SK-N-SH (cell line): Measurements from ENCODE around the gene ROBO3. TPM values are rescaled to one million over a fixed set of nuclear protein-coding genes. Genes with fewer than 3 reads are reported as not detected.

Experiments used
- CTCF ChIA-PET: fragments of 300-600, 350-600 bp; formaldehyde crosslinking; extraction: SDS; loops from one replicate; lab custom pipeline; 2021; lab: Yijun Ruan, JAX
- POLR2A ChIA-PET: fragments of 350-600 bp; sonication (Branson Sonifier 250); formaldehyde crosslinking; extraction: SDS; loops from one replicate; lab custom pipeline; 2020; ENCODE audit warnings: antibody characterized with exemption, inconsistent platforms; lab: Yijun Ruan, JAX
- DNase-seq: peaks from one replicate; pipeline ENCODE4 v3.0.0; 2012
- H2AFZ ChIP-seq: fragments of 200-600 bp; sonication (generic); 2 replicates; pipeline ENCODE4 v1.8.1; 2016; ENCODE audit warnings: antibody characterized with exemption, mild to moderate bottlenecking, low read depth
- H3F3A ChIP-seq: fragments of 200-600 bp; sonication (generic); replicated peaks from 2 replicates; pipeline ENCODE3; 2016; ENCODE audit warnings: antibody characterized with exemption, mild to moderate bottlenecking; ENCODE audit not compliant: insufficient read depth
- H3K27ac ChIP-seq, 2 experiments: fragments of 200-500 bp in 1 of 2; fragments of 200-600 bp in 1 of 2; sonication (Bioruptor generic) in 1 of 2; sonication (generic), shearing (Covaris generic) in 1 of 2; 2 replicates each; pipeline versions ENCODE4 v1.5.1 to v1.6.1; 2014 to 2016; ENCODE audit warnings: low read depth in 2 of 2, inconsistent platforms in 1 of 2, low read length in 1 of 2, mild to moderate bottlenecking in 1 of 2, mixed read lengths in 1 of 2
- H3K27me3 ChIP-seq: fragments of 200-600 bp; sonication (generic), shearing (Covaris generic); 2 replicates; pipeline ENCODE4 v1.6.1; 2016; ENCODE audit warnings: mixed run types; ENCODE audit not compliant: insufficient read depth
- H3K36me3 ChIP-seq, 2 experiments: fragments of 200-500 bp in 1 of 2; fragments of 200-600 bp in 1 of 2; sonication (Bioruptor generic) in 1 of 2; sonication (generic) in 1 of 2; replicated peaks in 1 of 2; 2 replicates each; pipeline versions ENCODE3 to v1.5.1; 2014 to 2016; ENCODE audit warnings: low read length in 1 of 2, mild to moderate bottlenecking in 1 of 2; ENCODE audit not compliant: insufficient read depth in 2 of 2, control insufficient read depth in 1 of 2
- H3K4me1 ChIP-seq, 2 experiments: fragments of 200-500 bp in 1 of 2; fragments of 200-600 bp in 1 of 2; sonication (Bioruptor generic) in 1 of 2; sonication (generic), shearing (Covaris generic) in 1 of 2; 2 replicates each; pipeline versions ENCODE4 v1.5.1 to v1.6.1; 2014 to 2016; ENCODE audit warnings: low read depth in 1 of 2, low read length in 1 of 2, mixed run types in 1 of 2; ENCODE audit not compliant: insufficient read depth in 2 of 2, control insufficient read depth in 1 of 2
- H3K4me2 ChIP-seq: fragments of 200-600 bp; sonication (generic), shearing (Covaris generic); 2 replicates; pipeline ENCODE4 v1.6.1; 2017; ENCODE audit warnings: mixed run types
- H3K4me3 ChIP-seq, 2 experiments: fragments of 200-500 bp in 1 of 2; fragments of 200-600 bp in 1 of 2; sonication (Bioruptor generic) in 1 of 2; sonication (generic), shearing (Covaris generic) in 1 of 2; 2 replicates each; pipeline versions ENCODE4 v1.5.1 to v1.8.1; 2014 to 2016; ENCODE audit warnings: low read depth in 2 of 2, inconsistent platforms in 1 of 2, low read length in 1 of 2, mild to moderate bottlenecking in 1 of 2, mixed read lengths in 1 of 2, moderate library complexity in 1 of 2
- H3K79me2 ChIP-seq: fragments of 200-600 bp; sonication (generic); 2 replicates; pipeline ENCODE4 v1.8.1; 2017; ENCODE audit warnings: mild to moderate bottlenecking; ENCODE audit not compliant: insufficient read depth
- H3K9ac ChIP-seq: fragments of 200-600 bp; sonication (generic); 2 replicates; pipeline ENCODE4 v1.6.1; 2017; ENCODE audit warnings: mixed run types
- H3K9me2 ChIP-seq: fragments of 200-600 bp; sonication (generic); 2 replicates; pipeline ENCODE4 v1.6.1; 2017; ENCODE audit warnings: mixed run types
- H3K9me3 ChIP-seq: fragments of 200-600 bp; sonication (generic); 2 replicates; pipeline ENCODE4 v1.6.1; 2017; ENCODE audit warnings: mixed run types, mild to moderate bottlenecking, moderate library complexity
- H4K20me1 ChIP-seq: fragments of 200-600 bp; sonication (generic); 2 replicates; pipeline ENCODE4 v1.6.1; 2017; ENCODE audit warnings: mild to moderate bottlenecking, mixed run types; ENCODE audit not compliant: insufficient read depth
- CHD2 ChIP-seq: fragments of 150-350 bp; IDR thresholded peaks from 2 replicates; pipeline ENCODE4 v1.6.1; 2018; ENCODE audit warnings: low read length; ENCODE audit not compliant: partially characterized antibody
- CTCF ChIP-seq: fragments of 200-600 bp; sonication (generic); IDR thresholded peaks from 2 replicates; pipeline ENCODE4 v1.6.1; 2017; ENCODE audit warnings: antibody characterized with exemption, mild to moderate bottlenecking, moderate library complexity
- EZH2phosphoT487 ChIP-seq: fragments of 200-600 bp; sonication (generic); IDR thresholded peaks from 2 replicates; pipeline ENCODE4 v1.6.1; 2017; ENCODE audit warnings: low read depth, mixed run types, mild to moderate bottlenecking, antibody characterized with exemption, moderate library complexity, borderline replicate concordance
- FOSL2 ChIP-seq: IDR thresholded peaks from 2 replicates; pipeline ENCODE4 v1.4.0; 2012; ENCODE audit warnings: low read depth, mild to moderate bottlenecking, moderate library complexity, borderline replicate concordance
- FOXM1 ChIP-seq: IDR thresholded peaks from 2 replicates; pipeline ENCODE4 v1.4.0; 2012; ENCODE audit warnings: low read depth, mild to moderate bottlenecking
- GATA2 ChIP-seq: sonication (generic); formaldehyde crosslinking; IDR thresholded peaks from 2 replicates; pipeline ENCODE4 v1.5.0; 2020; ENCODE audit warnings: mild to moderate bottlenecking, missing genetic modification reagents
- NFIC ChIP-seq: IDR thresholded peaks from 2 replicates; pipeline ENCODE4 v1.4.0; 2012; ENCODE audit warnings: borderline replicate concordance
- NRF1 ChIP-seq: IDR thresholded peaks from 2 replicates; pipeline ENCODE4 v1.6.1; 2012; ENCODE audit warnings: low read depth, mild to moderate bottlenecking, low read length
- RAD21 ChIP-seq: IDR thresholded peaks from 2 replicates; pipeline ENCODE4 v1.6.1; 2012; ENCODE audit warnings: mild to moderate bottlenecking, low read length
- RXRA ChIP-seq: IDR thresholded peaks from 2 replicates; pipeline ENCODE4 v1.4.0; 2012; ENCODE audit warnings: low read depth, mild to moderate bottlenecking, borderline replicate concordance
- SMC3 ChIP-seq: IDR thresholded peaks from 2 replicates; pipeline ENCODE4 v1.6.1; 2012; ENCODE audit warnings: low read depth, low read length, improper control_type of control experiment
- whole genome bisulfite sequencing: methylation state at CpG from one replicate; pipeline ENCODE4 v1.1.6; 2017; ENCODE audit warnings: low lambda C conversion rate; 5-methylcytosine and 5-hydroxymethylcytosine counted together
- polyA plus RNA-seq, 3 experiments: library from polyadenylated mRNA; depleted of rRNA; stranded (reverse); fragments of >200 nt; gene quantifications; 2 replicates each; pipeline ENCODE4 v1.2.3, GENCODE V29; 2012

ROBO3 gene
- polyA plus RNA-seq, 1 of the 3 experiments (the other 2 are of a cell fraction), result 59.8 TPM

GRCh38 chr11:124867700-124868099 is 2.5 kb downstream of the ROBO3 start:
- Histone ChIP-seq H3K79me2 (no peaks in the 10 kb centered on the region), H3K4me1 (peaks cover 4 to 24% of the 10 kb centered on the region in 2 experiments; a peak in 1 of 4 replicates), H3K9me2 (no peaks in the 10 kb centered on the region), H3F3A (no peaks in the 10 kb centered on the region), H3K36me3 (no peaks in the 10 kb centered on the region), H3K27ac (no peak overlapping the region), H3K9me3 (no peaks in the 10 kb centered on the region), H3K4me2 (no peak overlapping the region), H2AFZ (no peak overlapping the region), H3K9ac (no peak overlapping the region), H4K20me1 (no peaks in the 10 kb centered on the region), H3K4me3 (no peak overlapping the region), H3K27me3 (peaks cover 63% of the 10 kb centered on the region)
- peak; percentile 87 for DNase-seq
- ChIA-PET CTCF (interaction anchor here (0.8 to 7.4 kb wide), 39 partner anchors 10 to 465 kb away, joined by 3 to 220 read pairs (median 8); partner anchors contain the start of genes ESAM, MSANTD2, SIAE and SPA17), POLR2A (interaction anchor here (1.4 kb wide), 1 partner anchor 9 kb away, joined by 3 read pairs; no protein-coding TSS in a partner anchor)
- 3% methylated on average over 8 of the region's 8 CpGs for WGBS
- TF ChIP-seq RAD21, result peak; percentile 70
- peak; percentile 31; the same call in 1 of the 2 replicates for TF ChIP-seq SMC3
- TF ChIP-seq CTCF, result peak; percentile 56
- no peak for TF ChIP-seq FOXM1

GRCh38 chr11:124868331-124869274 is 3.4 kb downstream of the ROBO3 start:
- no peak for DNase-seq
- H3K4me3 ChIP-seq, result peak overlapping the region in 1 of 2 experiments; percentile 27; a peak in 2 of 4 replicates
- H3K79me2 ChIP-seq, result no peaks in the 10 kb centered on the region
- peaks cover 56% of the 10 kb centered on the region for H3K27me3 ChIP-seq
- no peaks in the 10 kb centered on the region for H3K36me3 ChIP-seq
- peaks cover 4 to 24% of the 10 kb centered on the region in 2 experiments; a peak in 1 of 4 replicates for H3K4me1 ChIP-seq
- ChIA-PET POLR2A (no interaction called here), CTCF (interaction anchor here (1.2 to 7.4 kb wide), 5 partner anchors 14 to 200 kb away, joined by 3 to 220 read pairs (median 7); no protein-coding TSS in a partner anchor)
- 35% methylated on average over 40 of the region's 63 CpGs for WGBS
- peak overlapping the region; percentile 11; the same call in 1 of the 2 replicates for H2AFZ ChIP-seq
- no peaks in the 10 kb centered on the region for H3F3A ChIP-seq
- no peaks in the 10 kb centered on the region for H3K9me2 ChIP-seq
- no peaks in the 10 kb centered on the region for H4K20me1 ChIP-seq
- no peak overlapping the region for H3K27ac ChIP-seq
- H3K4me2 ChIP-seq, result peak overlapping the region; percentile 68
- no peak for TF ChIP-seq RXRA
- TF ChIP-seq GATA2 (CRISPR knock-in tag), result no peak
- no peak overlapping the region for H3K9ac ChIP-seq
- H3K9me3 ChIP-seq, result no peaks in the 10 kb centered on the region

- no peaks in the 10 kb centered on the region for H3F3A ChIP-seq
- TF ChIP-seq NFIC (no peak), GATA2 (CRISPR knock-in tag) (no peak), EZH2phosphoT487 (no peak), CHD2 (no peak), SMC3 (no peak), FOSL2 (no peak), NRF1 (no peak)
- peaks cover 4 to 24% of the 10 kb centered on the region in 2 experiments; a peak in 1 of 4 replicates for H3K4me1 ChIP-seq
- ChIA-PET CTCF (interaction anchor here (1.2 to 7.4 kb wide), 5 partner anchors 13 to 200 kb away, joined by 3 to 220 read pairs (median 7); no protein-coding TSS in a partner anchor), POLR2A (no interaction called here)
- peaks cover 50% of the 10 kb centered on the region for H3K27me3 ChIP-seq
- no peaks in the 10 kb centered on the region for H3K9me2 ChIP-seq
- no peak overlapping the region for H3K9ac ChIP-seq
- no peak overlapping the region for H3K27ac ChIP-seq
- no peak overlapping the region; a peak in 1 of 4 replicates for H3K4me3 ChIP-seq
- no peaks in the 10 kb centered on the region for H3K79me2 ChIP-seq
- peak overlapping the region; percentile 68 for H3K4me2 ChIP-seq
- no peaks in the 10 kb centered on the region for H3K36me3 ChIP-seq
- DNase-seq, result no peak
- WGBS, result 7% methylated on average over 15 of the region's 16 CpGs
- H2AFZ ChIP-seq, result peak overlapping the region; percentile 11; the same call in 1 of the 2 replicates
- H3K9me3 ChIP-seq, result no peaks in the 10 kb centered on the region
- H4K20me1 ChIP-seq, result no peaks in the 10 kb centered on the region
Measured at GRCh38 chr11:124869331-124869730, 4.1 kb downstream of the ROBO3 start.
